OCI-LY7 (cell line): ENCODE data around the gene AUP1. TPM values are rescaled to one million over a fixed set of nuclear protein-coding genes. Genes with fewer than 3 reads are reported as not detected.

Experiments
- BruUV-seq: library from RNA; stranded (reverse); fragments of 400-500 nt; replicated peaks from 2 replicates; lab custom pipeline; 2021; lab: Mats Ljungman, UMichigan
- CTCF ChIA-PET: fragments of 300-600 bp; sonication (Branson Sonifier 250); formaldehyde crosslinking; loops from one replicate; lab custom pipeline; 2022; ENCODE audit warnings: antibody characterized with exemption; ENCODE audit not compliant: unreplicated experiment; lab: Charles Lee
- POLR2A ChIA-PET: fragments of 300-600 bp; sonication (Branson Sonifier 250); formaldehyde crosslinking; loops from one replicate; lab custom pipeline; 2022; ENCODE audit warnings: antibody characterized with exemption; lab: Charles Lee
- DNase-seq: peaks from one replicate; pipeline ENCODE4 v3.0.0-alpha.2; 2015; ENCODE audit warnings: low spot score
- H2AFZ ChIP-seq: fragments of 200-600 bp; sonication (generic), shearing (Covaris generic); 2 replicates; pipeline ENCODE4 v1.6.1; 2014; ENCODE audit warnings: mild to moderate bottlenecking, antibody characterized with exemption, low read length, moderate library complexity
- H3K27ac ChIP-seq: fragments of 200-600 bp; sonication (generic); 2 replicates; pipeline ENCODE4 v1.5.1; 2014; ENCODE audit warnings: mixed run types, low read depth, mild to moderate bottlenecking, moderate library complexity, low read length, inconsistent platforms; ENCODE audit not compliant: poor library complexity, severe bottlenecking
- H3K36me3 ChIP-seq: fragments of 200-600 bp; sonication (generic); 2 replicates; pipeline ENCODE4 v1.6.1; 2014; ENCODE audit warnings: mild to moderate bottlenecking, antibody characterized with exemption, low read length, moderate library complexity, mixed read lengths; ENCODE audit not compliant: insufficient read depth
- H3K4me1 ChIP-seq: fragments of 200-600 bp; sonication (generic); 2 replicates; pipeline ENCODE4 v1.5.1; 2014; ENCODE audit warnings: mild to moderate bottlenecking, low read length; ENCODE audit not compliant: insufficient read depth, poor library complexity, severe bottlenecking
- H3K4me2 ChIP-seq: fragments of 200-600 bp; sonication (generic); 2 replicates; pipeline ENCODE4 v1.6.1; 2014; ENCODE audit warnings: mild to moderate bottlenecking, low read length
- H3K4me3 ChIP-seq: fragments of 200-600 bp; sonication (generic); 2 replicates; pipeline ENCODE4 v1.5.1; 2014; ENCODE audit warnings: mild to moderate bottlenecking, low read depth, low read length; ENCODE audit not compliant: poor library complexity, severe bottlenecking
- H3K79me2 ChIP-seq: fragments of 200-600 bp; sonication (generic); 2 replicates; pipeline ENCODE4 v1.6.1; 2016; ENCODE audit warnings: low read depth, mild to moderate bottlenecking, low read length, moderate library complexity, mixed read lengths; ENCODE audit not compliant: insufficient read depth
- H3K9me2 ChIP-seq: fragments of 200-600 bp; sonication (generic); 2 replicates; pipeline ENCODE4 v1.6.1; 2016; ENCODE audit warnings: mild to moderate bottlenecking, low read length, mixed read lengths; ENCODE audit not compliant: insufficient read depth
- H3K9me3 ChIP-seq: fragments of 200-600 bp; sonication (generic); 2 replicates; pipeline ENCODE4 v1.6.1; 2014; ENCODE audit warnings: mild to moderate bottlenecking, mixed run types, low read length, mixed read lengths
- H4K20me1 ChIP-seq: fragments of 200-600 bp; sonication (generic); 2 replicates; pipeline ENCODE4 v1.6.1; 2014; ENCODE audit warnings: mild to moderate bottlenecking, antibody characterized with exemption, low read length, moderate library complexity, mixed read lengths; ENCODE audit not compliant: insufficient read depth
- CTCF ChIP-seq: fragments of 200-600 bp; sonication (generic); conservative IDR thresholded peaks from 2 replicates; pipeline ENCODE4 v1.5.1; 2014; ENCODE audit warnings: mild to moderate bottlenecking, antibody characterized with exemption, low read length, moderate library complexity, mixed read lengths
- EZH2phosphoT487 ChIP-seq: fragments of 200-600 bp; sonication (generic); IDR thresholded peaks from 2 replicates; pipeline ENCODE4 v1.6.1; 2018; ENCODE audit warnings: low read depth, borderline replicate concordance, mild to moderate bottlenecking, mixed run types, antibody characterized with exemption, low read length, moderate library complexity, mixed read lengths
- intact Hi-C: fragments of 100-400 bp; cut with micrococcal nuclease; formaldehyde crosslinking; loops from one replicate; pipeline ENCODE4 v1.10.0; 2022; ENCODE audit not compliant: unreplicated experiment
- total RNA-seq, 2 experiments: library from RNA; depleted of rRNA in 1 of 2; stranded (reverse); fragments of >200 nt in 1 of 2; shearing (Covaris generic) in 1 of 2; gene quantifications; 2 replicates each; pipeline ENCODE4 v1.2.3, GENCODE V29; 2014 to 2022

AUP1 gene
- total RNA-seq, 2 experiments from 2014 or later = 121 to 188 TPM

- H3K9me3 ChIP-seq = no peaks in the 10 kb centered on the region
- ChIA-PET POLR2A (no interaction called here), CTCF (no interaction called here)
- H3K9me2 ChIP-seq = no peaks in the 10 kb centered on the region
- H2AFZ ChIP-seq = no peak overlapping the region
- no peak overlapping the region for H3K27ac ChIP-seq
- intact Hi-C loops = no loop called here
- no TSS peak for BruUV-seq
- no peaks in the 10 kb centered on the region for H4K20me1 ChIP-seq
- peaks cover 6% of the 10 kb centered on the region for H3K4me1 ChIP-seq
- no peaks in the 10 kb centered on the region for H3K79me2 ChIP-seq
- H3K4me3 ChIP-seq = no peak overlapping the region
- H3K4me2 ChIP-seq = no peak overlapping the region
- peaks cover 23% of the 10 kb centered on the region for H3K36me3 ChIP-seq
- TF ChIP-seq CTCF = no peak
- no peak for TF ChIP-seq EZH2phosphoT487
- DNase-seq = no peak
Measured at GRCh38 chr2:74496997-74497776, 32.3 kb downstream of the AUP1 start.

DNA sequence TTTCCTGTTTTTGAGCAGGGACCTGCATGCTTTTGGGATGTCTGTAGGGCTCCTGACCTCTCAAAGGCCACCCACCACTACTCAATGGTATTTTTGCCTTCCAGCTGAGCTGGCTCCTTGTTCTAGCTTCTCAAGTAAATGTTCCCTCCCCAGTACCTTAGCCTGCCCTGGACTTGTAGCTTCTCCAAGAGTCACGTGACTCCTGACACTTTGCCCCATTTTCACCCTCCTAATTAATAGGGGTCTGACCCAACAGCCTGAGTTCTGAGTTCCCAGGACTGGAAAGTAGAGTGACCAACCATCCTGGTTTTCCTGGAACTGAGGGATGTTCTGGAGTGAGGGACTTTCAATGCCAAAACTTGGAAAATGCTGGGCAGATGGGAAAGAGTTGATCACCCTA is 34.1 kb downstream of the AUP1 start:
- H3K27ac ChIP-seq = no peak overlapping the region
- intact Hi-C loops = no loop called here
- H3K4me3 ChIP-seq = no peak overlapping the region
- TF ChIP-seq CTCF = no peak
- no peak for TF ChIP-seq EZH2phosphoT487
- no peaks in the 10 kb centered on the region for H4K20me1 ChIP-seq
- no TSS peak for BruUV-seq
- ChIA-PET CTCF (no interaction called here), POLR2A (no interaction called here)
- DNase-seq = no peak
- peaks cover 6% of the 10 kb centered on the region for H3K4me1 ChIP-seq
- no peaks in the 10 kb centered on the region for H3K9me2 ChIP-seq
- no peak overlapping the region for H3K4me2 ChIP-seq
- peaks cover 39% of the 10 kb centered on the region for H3K36me3 ChIP-seq
- H3K9me3 ChIP-seq = no peaks in the 10 kb centered on the region
- H2AFZ ChIP-seq = no peak overlapping the region
- H3K79me2 ChIP-seq = no peaks in the 10 kb centered on the region

DNA sequence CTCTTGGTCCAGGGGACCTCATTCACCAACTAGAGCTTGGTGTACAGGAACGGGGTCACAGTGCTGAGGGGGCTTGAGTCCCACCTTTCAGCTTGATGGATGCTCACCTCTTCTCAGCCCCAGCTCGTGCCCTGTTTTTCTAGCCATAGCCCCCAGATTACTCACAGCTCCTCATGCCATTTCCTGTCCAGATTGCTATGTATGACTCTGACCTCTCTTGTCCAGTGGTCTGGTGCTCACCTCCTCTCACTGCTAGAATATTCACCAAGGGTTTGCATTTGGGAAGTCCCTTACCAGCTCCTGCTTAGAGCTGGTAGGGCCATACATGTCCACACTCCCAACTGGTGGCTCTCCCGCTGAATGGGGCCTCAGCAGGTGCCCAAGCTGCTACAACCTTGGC is 36.0 kb downstream of the AUP1 start:
- intact Hi-C loops = no loop called here
- H3K4me3 ChIP-seq = no peak overlapping the region
- H3K36me3 ChIP-seq = peaks cover 44% of the 10 kb centered on the region
- BruUV-seq = TSS peak; percentile 49
- H3K9me3 ChIP-seq = no peaks in the 10 kb centered on the region
- no peak overlapping the region for H3K4me2 ChIP-seq
- DNase-seq = no peak
- H3K9me2 ChIP-seq = no peaks in the 10 kb centered on the region
- no peaks in the 10 kb centered on the region for H4K20me1 ChIP-seq
- no peak overlapping the region for H2AFZ ChIP-seq
- no peak for TF ChIP-seq EZH2phosphoT487
- TF ChIP-seq CTCF = no peak
- no peaks in the 10 kb centered on the region for H3K79me2 ChIP-seq
- no peak overlapping the region for H3K27ac ChIP-seq
- CTCF ChIA-PET = no interaction called here
- POLR2A ChIA-PET = interaction anchor here (0.9 kb wide), 1 partner anchor 26 kb away, joined by 3 read pairs; no protein-coding TSS in a partner anchor
- H3K4me1 ChIP-seq = peaks cover 1% of the 10 kb centered on the region
